Measurements from ENCODE around the gene TMEM88.

GRCh38 chr17:7842380-7843256, 12.2 kb upstream of the TMEM88 start:
- TF ChIP-seq GATA3 (IDR thresholded peaks at IDR 0.05; ENCODE audit: low read depth, low read length): no peak
- no peak for TF ChIP-seq GATA2 (IDR thresholded peaks at IDR 0.05; ENCODE audit: low read depth, low read length)

Measured in SH-SY5Y (cell line).